SK-N-MC (cell line): ENCODE results near the gene PHC2.

Source experiments
- DNase-seq: peaks from one replicate; pipeline ENCODE4 v3.0.0-alpha.2; 2011; ENCODE audit warnings: low read depth, low spot score
- H3K27ac ChIP-seq: fragments of 200-600 bp; sonication (generic); 2 replicates; pipeline ENCODE4 v1.5.1; 2016; ENCODE audit warnings: mixed run types
- H3K36me3 ChIP-seq: fragments of 200-600 bp; sonication (generic); 2 replicates; pipeline ENCODE4 v1.6.1; 2017; ENCODE audit warnings: antibody characterized with exemption, low read length, mixed read lengths; ENCODE audit not compliant: insufficient read depth
- H3K4me3 ChIP-seq: fragments of 200-600 bp; sonication (generic); 2 replicates; pipeline ENCODE4 v1.5.1; 2016
- H3K9ac ChIP-seq: fragments of 200-600 bp; sonication (generic); 2 replicates; pipeline ENCODE4 v1.8.0; 2017; ENCODE audit warnings: mixed run types, mixed read lengths; ENCODE audit not compliant: insufficient read length
- H3K9me3 ChIP-seq: fragments of 200-600 bp; sonication (generic); 2 replicates; pipeline ENCODE4 v1.6.1; 2017; ENCODE audit warnings: low read depth, mild to moderate bottlenecking, antibody characterized with exemption, low read length, moderate library complexity, mixed read lengths
- EZH2 ChIP-seq: fragments of 200-600 bp; sonication (generic); IDR thresholded peaks from one replicate; pipeline ENCODE4 v1.6.1; 2017; ENCODE audit warnings: antibody characterized with exemption
- FOXP2 ChIP-seq: optimal IDR thresholded peaks from 2 replicates; pipeline ENCODE3; 2011; ENCODE audit warnings: mild to moderate bottlenecking, moderate library complexity; ENCODE audit not compliant: insufficient read depth; ENCODE audit errors: extremely low read length, control extremely low read depth
- POLR2AphosphoS5 ChIP-seq: IDR thresholded peaks from 2 replicates; pipeline ENCODE4 v1.6.1; 2012; ENCODE audit warnings: mild to moderate bottlenecking, low read depth, low read length, borderline replicate concordance

Gene PHC2

GRCh38 chr1:33359931-33360330 is 71.0 kb downstream of the PHC2 start:
- Histone ChIP-seq H3K9ac (no peak overlapping the region), H3K9me3 (no peaks in the 10 kb centered on the region), H3K4me3 (no peak overlapping the region), H3K27ac (no peak overlapping the region), H3K36me3 (no peaks in the 10 kb centered on the region; the same call in 1 of the 2 replicates)
- no peak for DNase-seq
- TF ChIP-seq EZH2 = no peak
- no peak for TF ChIP-seq FOXP2
- TF ChIP-seq POLR2AphosphoS5 = no peak

DNA sequence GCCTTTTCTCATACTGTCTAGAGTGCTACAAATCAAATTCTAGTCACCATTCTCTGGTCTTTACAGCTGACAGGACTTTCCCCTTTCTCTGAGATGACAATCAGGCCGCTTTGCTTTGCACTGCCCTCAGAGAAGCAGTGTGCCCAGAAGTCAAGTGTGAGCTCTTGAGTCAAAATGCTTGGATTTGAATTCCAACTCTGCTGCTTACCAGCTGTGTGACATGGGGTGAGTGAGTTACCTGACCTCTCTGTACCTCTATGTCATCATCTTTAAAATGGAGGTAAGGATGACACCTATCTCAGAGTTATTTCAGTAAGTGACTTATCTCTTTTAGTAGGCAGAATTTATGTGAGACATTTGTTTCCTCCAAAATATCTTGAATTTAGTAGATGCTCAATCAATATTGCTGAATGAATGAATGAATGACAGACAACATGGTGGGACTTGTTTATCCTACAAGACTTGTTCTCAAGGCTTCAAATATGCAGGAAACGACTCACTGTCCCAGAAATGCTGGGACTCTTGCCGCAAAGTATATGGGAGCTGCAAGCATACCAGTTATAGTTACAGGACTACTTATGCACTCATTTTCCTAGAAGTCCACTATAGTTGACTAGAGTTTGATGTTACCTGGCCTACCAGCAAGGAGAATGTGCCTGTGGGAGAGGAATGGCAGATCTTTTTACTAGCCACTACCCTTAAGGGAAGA is 71.9 kb downstream of the PHC2 start:
- DNase-seq = no peak
- Histone ChIP-seq H3K4me3 (no peak overlapping the region), H3K27ac (no peak overlapping the region), H3K9me3 (no peaks in the 10 kb centered on the region), H3K36me3 (no peaks in the 10 kb centered on the region; the same call in 1 of the 2 replicates), H3K9ac (no peak overlapping the region)
- TF ChIP-seq POLR2AphosphoS5 = no peak

- Histone ChIP-seq H3K36me3 (no peaks in the 10 kb centered on the region; the same call in 1 of the 2 replicates), H3K27ac (no peak overlapping the region), H3K9ac (no peak overlapping the region), H3K4me3 (no peak overlapping the region), H3K9me3 (no peaks in the 10 kb centered on the region)
- TF ChIP-seq EZH2 (no peak), POLR2AphosphoS5 (no peak), FOXP2 (no peak)
- DNase-seq = no peak
These were observed 72.6 kb downstream of the PHC2 start for GRCh38 chr1:33358114-33358794.

DNA sequence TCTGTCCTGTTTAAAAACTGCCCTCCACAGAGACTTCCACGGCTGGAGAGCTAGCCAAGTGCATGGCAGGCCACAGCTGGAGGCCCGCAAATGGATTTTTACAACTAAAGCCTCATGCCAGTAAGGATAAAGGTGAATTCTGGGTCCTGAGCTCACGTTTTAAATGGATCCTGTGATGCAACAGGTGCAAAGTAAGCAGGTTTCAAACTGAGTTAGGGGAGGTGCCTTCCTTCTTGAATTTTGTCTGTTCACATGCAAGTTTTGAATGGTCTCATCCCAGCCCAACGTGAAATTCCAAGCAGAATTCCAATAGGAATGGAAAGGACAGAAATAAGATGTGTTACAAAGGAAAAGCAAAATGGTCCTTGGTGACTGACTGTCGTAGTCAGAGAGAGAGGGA is 73.8 kb downstream of the PHC2 start:
- no peaks in the 10 kb centered on the region for H3K9me3 ChIP-seq
- TF ChIP-seq FOXP2 (no peak), POLR2AphosphoS5 (no peak), EZH2 (no peak)
- DNase-seq = no peak
- H3K27ac ChIP-seq = no peak overlapping the region
- H3K9ac ChIP-seq = no peak overlapping the region
- H3K36me3 ChIP-seq = no peaks in the 10 kb centered on the region; the same call in 1 of the 2 replicates
- no peak overlapping the region for H3K4me3 ChIP-seq

GRCh38 chr1:33354707-33355316 is 76.1 kb downstream of the PHC2 start:
- Histone ChIP-seq H3K9ac (no peak overlapping the region), H3K4me3 (no peak overlapping the region), H3K36me3 (no peaks in the 10 kb centered on the region; the same call in 1 of the 2 replicates), H3K27ac (no peak overlapping the region), H3K9me3 (no peaks in the 10 kb centered on the region)
- DNase-seq = no peak
- no peak for TF ChIP-seq EZH2
- no peak for TF ChIP-seq POLR2AphosphoS5
- TF ChIP-seq FOXP2 = no peak

DNA sequence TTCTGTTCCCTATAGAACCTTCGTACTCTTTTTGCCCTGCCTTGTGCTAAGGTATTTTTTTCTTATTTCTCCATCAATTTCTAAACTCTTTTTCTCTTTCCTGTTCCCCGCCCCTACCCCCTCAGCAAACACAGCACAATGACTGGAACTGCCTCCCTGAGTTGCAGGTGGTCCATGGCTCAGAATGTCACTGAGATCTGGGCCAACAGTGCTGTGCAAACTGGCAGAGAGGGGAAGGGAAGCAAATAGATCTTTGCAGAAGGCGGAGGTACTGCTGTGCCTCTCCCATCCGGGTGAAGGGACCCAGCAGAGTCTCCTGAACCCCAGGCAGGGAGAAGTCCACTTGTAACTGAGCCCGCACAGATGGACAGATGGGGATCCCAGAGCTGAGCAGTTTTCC is 77.4 kb downstream of the PHC2 start:
- TF ChIP-seq POLR2AphosphoS5 (no peak), FOXP2 (no peak), EZH2 (no peak)
- Histone ChIP-seq H3K27ac (no peak overlapping the region), H3K36me3 (no peaks in the 10 kb centered on the region; the same call in 1 of the 2 replicates), H3K4me3 (no peak overlapping the region), H3K9ac (no peak overlapping the region), H3K9me3 (no peaks in the 10 kb centered on the region)
- DNase-seq = no peak

DNA sequence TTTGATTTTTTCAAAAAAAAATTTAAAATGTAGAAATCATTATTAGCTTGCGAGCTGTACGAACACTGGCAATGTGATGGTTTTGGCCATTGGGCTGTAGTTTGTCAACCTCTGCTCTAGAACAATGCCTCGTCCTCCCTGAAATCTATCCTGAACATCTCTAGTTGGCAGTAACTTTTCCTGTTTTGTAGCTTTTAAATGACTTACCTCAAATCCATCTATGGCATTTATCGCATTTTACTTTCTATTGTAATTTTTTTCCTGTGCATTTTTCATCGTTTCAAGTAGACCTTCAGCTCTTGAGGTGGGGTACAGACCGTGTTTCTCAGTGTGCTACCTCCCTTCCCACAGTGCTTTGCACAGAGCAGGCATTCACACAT is 79.6 kb downstream of the PHC2 start:
- H3K4me3 ChIP-seq = peak overlapping the region; percentile 99
- no peak for TF ChIP-seq EZH2
- no peak for TF ChIP-seq FOXP2
- TF ChIP-seq POLR2AphosphoS5 = no peak
- no peak for DNase-seq
- H3K36me3 ChIP-seq = peaks cover 4% of the 10 kb centered on the region; the same call in 1 of the 2 replicates
- peak overlapping the region; percentile 99 for H3K9ac ChIP-seq
- no peaks in the 10 kb centered on the region for H3K9me3 ChIP-seq
- no peak overlapping the region for H3K27ac ChIP-seq

DNA sequence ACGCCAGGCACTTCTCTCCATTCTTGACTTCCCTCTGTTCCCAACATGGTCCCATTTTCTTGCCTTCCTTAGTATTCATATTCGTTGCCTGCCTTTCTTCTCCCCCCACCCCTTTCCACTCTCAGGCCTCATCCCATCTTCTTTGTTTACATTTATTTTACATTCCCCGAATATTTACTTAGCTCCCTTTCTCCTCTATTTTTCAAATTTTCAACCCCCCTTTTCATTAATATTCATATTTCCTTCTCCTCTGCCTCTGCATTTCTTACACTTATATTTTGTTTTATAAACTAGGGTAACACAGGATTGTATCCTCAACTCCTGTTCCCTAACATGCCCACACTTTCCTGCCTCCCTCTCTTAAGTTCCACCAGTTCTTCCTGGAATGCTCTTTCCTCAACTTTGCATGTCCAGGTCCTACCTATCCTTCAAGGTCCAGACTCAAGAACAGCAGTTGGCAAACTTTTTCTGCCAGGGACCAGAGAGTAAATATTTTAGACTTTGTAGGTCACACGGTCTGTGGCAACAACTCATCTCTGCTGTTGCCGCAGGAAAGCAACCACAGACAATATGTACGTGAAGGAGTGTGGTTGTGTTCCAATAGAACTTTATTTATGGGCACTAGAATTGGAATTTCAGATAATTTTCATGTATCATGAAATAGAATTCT is 80.1 kb downstream of the PHC2 start:
- Histone ChIP-seq H3K9ac (peak overlapping the region; percentile 99), H3K9me3 (no peaks in the 10 kb centered on the region), H3K4me3 (peak overlapping the region; percentile 99), H3K36me3 (peaks cover 6% of the 10 kb centered on the region), H3K27ac (peak overlapping the region; percentile 94)
- DNase-seq = no peak
- TF ChIP-seq FOXP2 (no peak), EZH2 (no peak), POLR2AphosphoS5 (no peak)
